KOPT-K1 (cell line): ENCODE data around the gene PPARA.
A peak's percentile ranks its signal among the peaks of the same experiment; 100 is the strongest.

ENCODE experiments used
- H3K27ac ChIP-seq: fragments of 200-600 bp; sonication (generic); 2 replicates; pipeline ENCODE4 v1.5.1; 2016; ENCODE audit warnings: antibody characterized with exemption, mild to moderate bottlenecking, low read depth, low read length; ENCODE audit not compliant: poor library complexity, severe bottlenecking
- H3K36me3 ChIP-seq: fragments of 200-600 bp; sonication (generic); 2 replicates; pipeline ENCODE4 v1.5.1; 2017; ENCODE audit warnings: antibody characterized with exemption, mild to moderate bottlenecking, low read length, moderate library complexity; ENCODE audit not compliant: insufficient read depth
- H3K9me3 ChIP-seq: fragments of 200-600 bp; sonication (generic); 2 replicates; pipeline ENCODE4 v1.5.1; 2017; ENCODE audit warnings: antibody characterized with exemption, low read length, mild to moderate bottlenecking; ENCODE audit not compliant: insufficient read depth, poor library complexity, severe bottlenecking

Gene PPARA

GRCh38 chr22:46209262-46209661, 58.9 kb downstream of the PPARA start:
- H3K9me3 ChIP-seq: peaks cover 28% of the 10 kb centered on the region
- no peaks in the 10 kb centered on the region; the same call in 1 of the 2 replicates for H3K36me3 ChIP-seq
- no peak overlapping the region for H3K27ac ChIP-seq

DNA sequence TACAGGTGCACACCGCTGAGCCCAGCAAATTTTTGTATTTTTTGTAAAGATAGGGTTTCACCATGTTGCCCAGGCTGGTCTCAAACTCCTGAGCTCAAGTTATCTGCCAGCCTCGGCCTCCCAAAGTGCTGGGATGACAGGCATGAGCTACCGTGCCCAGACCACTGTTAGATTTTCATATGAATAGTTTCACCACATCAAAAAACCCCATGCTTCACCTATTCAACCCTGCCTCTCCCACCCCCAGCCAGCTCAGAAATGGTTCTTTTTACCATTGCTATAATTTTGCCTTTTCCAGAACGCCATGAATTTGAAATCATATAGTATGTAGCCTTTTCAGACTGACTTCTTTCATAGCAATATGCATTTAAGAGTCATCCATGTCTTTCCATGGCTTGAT, 61.9 kb downstream of the PPARA start:
- H3K36me3 ChIP-seq: no peaks in the 10 kb centered on the region; the same call in 1 of the 2 replicates
- peaks cover 30% of the 10 kb centered on the region for H3K9me3 ChIP-seq
- no peak overlapping the region for H3K27ac ChIP-seq

GRCh38 chr22:46213052-46213451, 62.7 kb downstream of the PPARA start:
- Histone ChIP-seq H3K36me3 (no peaks in the 10 kb centered on the region; the same call in 1 of the 2 replicates), H3K9me3 (peaks cover 30% of the 10 kb centered on the region), H3K27ac (no peak overlapping the region)

DNA sequence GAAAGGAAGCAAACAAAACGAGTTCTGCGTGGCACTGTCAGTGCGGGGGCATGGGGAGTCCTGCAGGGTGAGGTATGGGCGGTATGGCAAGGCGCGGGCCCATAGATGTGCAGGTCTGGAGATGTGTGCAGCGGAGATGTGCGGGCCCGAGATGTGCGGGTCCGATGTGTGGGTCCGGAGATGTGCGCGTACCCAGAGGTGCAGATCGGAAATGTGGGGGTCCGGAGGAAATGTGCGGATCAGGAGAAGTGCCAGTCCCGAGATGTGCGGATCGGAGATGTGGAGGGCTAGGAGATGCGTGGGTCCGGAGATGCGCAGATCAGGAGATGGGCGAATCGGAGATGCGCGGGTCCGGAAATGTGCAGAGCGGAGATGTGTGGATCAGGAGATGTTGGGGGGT, 63.8 kb downstream of the PPARA start:
- H3K27ac ChIP-seq: no peak overlapping the region
- H3K36me3 ChIP-seq: no peaks in the 10 kb centered on the region; the same call in 1 of the 2 replicates
- peaks cover 23% of the 10 kb centered on the region for H3K9me3 ChIP-seq

- Histone ChIP-seq H3K36me3 (no peaks in the 10 kb centered on the region; the same call in 1 of the 2 replicates), H3K27ac (no peak overlapping the region), H3K9me3 (peaks cover 19% of the 10 kb centered on the region)
Measured at GRCh38 chr22:46214616-46215015, 64.3 kb downstream of the PPARA start.

- H3K36me3 ChIP-seq: no peaks in the 10 kb centered on the region
Measured at GRCh38 chr22:46219636-46220035, 69.3 kb downstream of the PPARA start.

GRCh38 chr22:46220921-46221320, 70.6 kb downstream of the PPARA start:
- Histone ChIP-seq H3K27ac (no peak overlapping the region), H3K9me3 (no peaks in the 10 kb centered on the region), H3K36me3 (no peaks in the 10 kb centered on the region)

More at GRCh38 chr22:46219636-46220035, 69.3 kb downstream of the PPARA start:
- Histone ChIP-seq H3K27ac (peak overlapping the region; percentile 13), H3K9me3 (no peaks in the 10 kb centered on the region)

DNA sequence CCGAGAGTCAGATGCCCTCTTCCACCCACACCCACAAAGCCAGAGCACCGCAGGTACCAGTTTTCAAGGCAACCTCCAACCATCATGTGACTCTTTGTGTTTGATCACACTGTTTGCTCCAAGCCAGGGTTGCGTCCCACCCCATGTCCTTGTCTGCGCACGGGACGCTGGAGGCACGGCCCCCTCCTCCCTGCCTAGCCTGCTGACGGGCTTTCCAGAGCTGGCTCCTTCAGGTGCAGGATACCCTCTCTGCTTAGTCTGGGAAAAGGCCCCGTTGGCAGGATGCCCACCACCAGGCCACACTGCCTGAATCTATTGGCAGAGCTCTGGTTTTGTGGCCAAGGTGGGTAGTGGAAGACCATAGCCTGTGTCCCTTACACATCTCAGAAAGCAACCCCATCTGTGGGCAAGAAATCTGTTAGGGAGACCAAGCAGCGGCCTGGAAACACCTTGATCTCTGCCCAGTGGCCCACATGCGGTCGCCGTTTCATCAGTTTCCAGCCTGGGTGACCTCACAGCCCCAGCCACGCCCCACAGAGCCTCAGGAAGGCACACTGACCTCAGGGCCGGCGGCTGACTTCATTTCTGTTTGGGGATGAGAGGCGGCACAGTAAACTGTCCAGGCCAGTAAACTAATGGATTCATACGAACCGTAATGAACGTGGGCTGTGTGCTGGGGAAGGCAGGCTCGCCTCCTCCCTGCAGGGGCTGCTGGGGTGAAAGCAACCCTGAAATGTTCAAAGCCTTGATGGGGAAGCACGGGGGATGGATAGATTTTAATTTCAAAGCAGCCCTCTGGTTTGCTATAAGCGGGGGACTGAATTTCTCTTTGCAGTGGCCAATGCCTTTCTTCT, 73.9 kb downstream of the PPARA start:
- Histone ChIP-seq H3K27ac (no peak overlapping the region), H3K9me3 (no peaks in the 10 kb centered on the region), H3K36me3 (no peaks in the 10 kb centered on the region)

- H3K36me3 ChIP-seq: no peaks in the 10 kb centered on the region
- no peak overlapping the region for H3K27ac ChIP-seq
- no peaks in the 10 kb centered on the region for H3K9me3 ChIP-seq
Measured at GRCh38 chr22:46224898-46225290, 74.6 kb downstream of the PPARA start.

DNA sequence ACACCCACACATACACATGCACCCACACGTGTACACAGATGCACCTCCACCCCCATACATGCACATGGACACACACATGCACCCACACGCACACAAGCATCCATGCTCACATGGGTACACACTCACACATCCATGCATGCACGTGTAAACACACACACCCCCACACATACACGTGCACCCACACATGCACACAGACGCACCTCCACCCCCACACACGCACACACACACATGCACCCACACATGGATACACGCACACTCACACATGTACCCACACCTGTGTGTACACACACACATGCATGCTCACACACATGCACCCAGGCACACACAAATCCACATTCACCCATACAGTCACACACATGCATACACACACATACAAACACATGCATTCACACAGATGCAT, 75.3 kb downstream of the PPARA start:
- Histone ChIP-seq H3K36me3 (no peaks in the 10 kb centered on the region), H3K27ac (no peak overlapping the region), H3K9me3 (no peaks in the 10 kb centered on the region)

DNA sequence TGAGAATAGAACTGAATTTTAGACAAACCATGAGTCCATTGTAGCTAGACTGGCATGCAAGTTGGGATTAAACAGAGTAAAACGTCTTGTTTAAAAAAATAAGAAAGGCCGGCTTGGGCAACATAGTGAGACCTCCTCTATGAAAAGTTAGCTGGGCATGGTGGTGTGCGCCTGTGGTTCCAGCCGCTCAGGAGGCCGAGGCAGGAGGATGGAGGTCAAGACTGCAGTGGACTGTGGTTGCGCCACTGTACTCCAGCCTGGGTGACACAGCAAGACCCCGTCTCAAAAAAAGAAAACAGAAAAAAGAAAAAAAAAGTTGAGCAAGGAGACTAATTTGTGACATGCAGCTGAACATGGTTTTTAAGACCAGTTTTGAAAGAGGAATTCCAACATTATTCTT, 76.3 kb downstream of the PPARA start:
- Histone ChIP-seq H3K27ac (no peak overlapping the region), H3K9me3 (no peaks in the 10 kb centered on the region), H3K36me3 (no peaks in the 10 kb centered on the region)

- Histone ChIP-seq H3K27ac (no peak overlapping the region), H3K36me3 (no peaks in the 10 kb centered on the region), H3K9me3 (no peaks in the 10 kb centered on the region)
Measured at GRCh38 chr22:46229701-46230100, 79.4 kb downstream of the PPARA start.

DNA sequence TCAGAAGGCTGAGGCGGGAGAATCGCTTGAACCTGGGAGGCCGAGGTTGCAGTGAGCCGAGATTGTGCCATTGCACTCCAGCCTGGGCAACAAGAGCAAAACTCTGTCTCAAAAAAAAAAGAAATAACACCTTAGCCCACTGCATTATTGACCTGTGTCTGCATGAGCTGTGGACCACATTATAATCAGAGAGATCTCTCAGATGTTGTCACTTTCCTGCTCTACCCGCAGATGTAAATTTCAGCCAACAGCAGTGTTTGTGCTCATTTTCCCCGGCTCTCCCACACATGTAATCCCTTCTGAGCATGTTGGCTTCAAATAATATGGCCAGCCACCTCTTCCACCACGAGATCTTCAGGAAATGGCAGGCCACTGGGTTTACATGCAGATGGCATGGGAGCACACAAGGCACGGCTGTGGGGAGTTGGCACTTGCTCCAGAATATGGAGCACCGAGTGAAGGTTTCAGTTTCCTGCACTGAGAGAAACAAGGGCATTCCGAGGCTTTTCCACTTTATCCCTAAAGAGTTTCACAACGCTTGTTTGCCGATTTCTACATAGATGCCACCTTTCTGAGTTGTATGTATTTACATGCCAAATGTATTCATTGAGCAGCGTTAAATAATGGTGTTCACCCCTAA, 80.1 kb downstream of the PPARA start:
- Histone ChIP-seq H3K9me3 (no peaks in the 10 kb centered on the region), H3K27ac (no peak overlapping the region)

GRCh38 chr22:46233231-46233630, 82.9 kb downstream of the PPARA start:
- Histone ChIP-seq H3K27ac (no peak overlapping the region), H3K9me3 (no peaks in the 10 kb centered on the region), H3K36me3 (no peaks in the 10 kb centered on the region)

More for the DNA sequence above, 80.1 kb downstream of the PPARA start:
- no peaks in the 10 kb centered on the region for H3K36me3 ChIP-seq

GRCh38 chr22:46234969-46235368, 84.6 kb downstream of the PPARA start:
- Histone ChIP-seq H3K36me3 (no peaks in the 10 kb centered on the region), H3K9me3 (no peaks in the 10 kb centered on the region)

More at GRCh38 chr22:46234969-46235368, 84.6 kb downstream of the PPARA start:
- H3K27ac ChIP-seq: no peak overlapping the region
